ENCODE results near the gene ATXN1.

ATXN1 gene

DNA sequence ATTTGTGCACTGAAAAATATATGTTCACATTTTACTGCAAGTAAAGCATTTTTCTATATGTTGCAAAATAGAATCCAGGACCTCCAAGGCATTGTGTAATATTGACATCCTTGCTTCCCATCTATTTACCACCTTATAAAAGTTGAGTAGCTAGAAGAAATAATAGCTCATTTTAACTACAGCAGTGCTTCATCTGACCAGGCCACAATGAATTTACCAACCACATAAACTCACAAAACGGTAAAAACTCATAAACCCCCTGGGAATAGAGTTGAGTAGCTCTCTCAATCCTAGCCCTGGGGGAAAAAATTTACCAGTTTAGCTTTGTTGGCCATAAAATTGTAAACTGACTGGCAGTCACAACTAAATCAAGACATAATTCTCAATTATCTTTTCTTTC is 3.9 kb downstream of the ATXN1 start:
- H3K4me3 Mint-ChIP-seq = no peak overlapping the region
- TF ChIP-seq, protein P1, sequence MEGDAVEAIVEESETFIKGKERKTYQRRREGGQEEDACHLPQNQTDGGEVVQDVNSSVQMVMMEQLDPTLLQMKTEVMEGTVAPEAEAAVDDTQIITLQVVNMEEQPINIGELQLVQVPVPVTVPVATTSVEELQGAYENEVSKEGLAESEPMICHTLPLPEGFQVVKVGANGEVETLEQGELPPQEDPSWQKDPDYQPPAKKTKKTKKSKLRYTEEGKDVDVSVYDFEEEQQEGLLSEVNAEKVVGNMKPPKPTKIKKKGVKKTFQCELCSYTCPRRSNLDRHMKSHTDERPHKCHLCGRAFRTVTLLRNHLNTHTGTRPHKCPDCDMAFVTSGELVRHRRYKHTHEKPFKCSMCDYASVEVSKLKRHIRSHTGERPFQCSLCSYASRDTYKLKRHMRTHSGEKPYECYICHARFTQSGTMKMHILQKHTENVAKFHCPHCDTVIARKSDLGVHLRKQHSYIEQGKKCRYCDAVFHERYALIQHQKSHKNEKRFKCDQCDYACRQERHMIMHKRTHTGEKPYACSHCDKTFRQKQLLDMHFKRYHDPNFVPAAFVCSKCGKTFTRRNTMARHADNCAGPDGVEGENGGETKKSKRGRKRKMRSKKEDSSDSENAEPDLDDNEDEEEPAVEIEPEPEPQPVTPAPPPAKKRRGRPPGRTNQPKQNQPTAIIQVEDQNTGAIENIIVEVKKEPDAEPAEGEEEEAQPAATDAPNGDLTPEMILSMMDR (IDR thresholded peaks at IDR 0.05) = no peak
- peaks cover 12% of the 10 kb centered on the region for H3K27me3 Mint-ChIP-seq (ENCODE audit: low read depth, poor library complexity)
- H3K27ac Mint-ChIP-seq = no peak overlapping the region
- no peaks in the 10 kb centered on the region for H3K9me3 Mint-ChIP-seq
- no peak for DNase-seq
- H3K4me1 Mint-ChIP-seq = peaks cover 41% of the 10 kb centered on the region
- H3K36me3 Mint-ChIP-seq (ENCODE audit: low read depth) = no peaks in the 10 kb centered on the region

DNA sequence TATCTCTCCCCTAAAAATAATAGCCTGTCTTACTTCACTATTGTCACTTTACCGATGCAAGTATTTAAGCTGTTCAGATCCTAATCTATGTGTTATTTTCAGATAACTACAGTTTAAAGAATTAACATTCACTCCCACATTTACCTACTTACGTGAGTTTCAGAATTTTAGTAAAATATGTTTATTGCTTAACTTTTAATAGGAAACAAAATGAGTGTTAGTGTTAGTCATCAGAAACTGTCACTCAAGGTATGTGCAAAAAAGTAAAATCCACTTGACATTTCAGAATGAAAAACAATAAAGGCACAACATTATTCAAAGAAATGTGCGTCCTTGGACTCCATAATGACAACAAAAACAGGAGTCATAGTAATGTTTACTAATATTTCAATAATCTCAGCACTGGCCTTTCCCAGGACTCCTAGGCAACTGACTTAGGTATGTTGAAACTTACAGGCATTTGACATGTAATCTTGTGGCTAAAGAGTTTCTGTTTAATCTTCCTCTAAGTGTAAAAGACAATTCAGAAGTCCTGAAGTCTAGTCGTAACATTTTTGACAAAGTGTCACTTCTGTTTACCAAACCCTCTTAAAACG is 4.5 kb downstream of the ATXN1 start:
- Mint-ChIP-seq H3K9me3 (no peaks in the 10 kb centered on the region), H3K36me3 (ENCODE audit: low read depth) (no peaks in the 10 kb centered on the region), H3K4me1 (peaks cover 41% of the 10 kb centered on the region), H3K27ac (no peak overlapping the region), H3K4me3 (no peak overlapping the region), H3K27me3 (ENCODE audit: low read depth, poor library complexity) (peaks cover 7% of the 10 kb centered on the region)
- TF ChIP-seq, protein P1 (IDR thresholded peaks at IDR 0.05) = no peak
- DNase-seq = no peak

DNA sequence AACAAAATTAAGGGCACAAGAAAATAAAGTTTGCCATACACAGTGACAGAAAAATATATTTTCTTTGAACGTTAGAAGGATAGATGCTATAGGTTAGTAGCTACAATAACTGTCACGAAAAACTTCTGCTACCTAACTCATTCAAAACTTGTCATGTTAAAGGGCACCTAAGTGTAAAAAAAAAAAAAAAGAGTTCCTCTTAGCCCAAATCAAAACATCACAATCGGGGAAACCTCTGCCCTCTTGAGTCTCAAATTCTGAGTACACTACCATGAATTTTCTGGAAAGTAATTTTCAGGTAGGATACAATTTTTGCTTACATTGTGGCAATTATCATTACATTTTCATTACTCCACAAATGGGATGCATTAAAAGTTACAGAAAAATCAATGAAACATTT is 5.7 kb downstream of the ATXN1 start:
- H3K27ac Mint-ChIP-seq = no peak overlapping the region
- peaks cover 3% of the 10 kb centered on the region for H3K36me3 Mint-ChIP-seq (ENCODE audit: low read depth)
- H3K27me3 Mint-ChIP-seq (ENCODE audit: low read depth, poor library complexity) = peaks cover 6% of the 10 kb centered on the region
- H3K9me3 Mint-ChIP-seq = no peaks in the 10 kb centered on the region
- no peak overlapping the region for H3K4me3 Mint-ChIP-seq
- H3K4me1 Mint-ChIP-seq = peaks cover 41% of the 10 kb centered on the region
- TF ChIP-seq, protein P1 (IDR thresholded peaks at IDR 0.05) = no peak
- DNase-seq = no peak

DNA sequence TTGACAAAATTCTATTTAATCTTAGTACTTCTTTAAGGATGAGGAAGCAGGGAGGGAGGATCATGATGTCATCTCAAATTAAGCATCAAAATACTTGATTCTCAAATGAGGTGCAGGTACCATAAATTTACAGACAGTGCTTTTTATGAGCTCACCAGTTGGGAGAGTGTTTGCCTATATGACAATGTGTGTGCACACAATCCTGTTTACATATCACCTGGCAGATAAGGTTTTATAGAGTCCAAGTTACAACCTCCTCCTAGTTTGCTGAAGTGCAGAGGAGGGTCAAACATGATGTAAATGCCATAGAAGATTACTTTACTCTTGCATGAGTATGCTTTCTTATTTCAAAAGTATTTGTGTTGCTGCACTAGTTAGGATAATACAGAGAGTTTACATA is 6.4 kb downstream of the ATXN1 start:
- Mint-ChIP-seq H3K4me3 (no peak overlapping the region), H3K9me3 (no peaks in the 10 kb centered on the region), H3K27ac (no peak overlapping the region), H3K36me3 (ENCODE audit: low read depth) (peaks cover 4% of the 10 kb centered on the region), H3K27me3 (ENCODE audit: low read depth, poor library complexity) (peaks cover 6% of the 10 kb centered on the region), H3K4me1 (peaks cover 41% of the 10 kb centered on the region)
- no peak for DNase-seq
- TF ChIP-seq, protein P1 (IDR thresholded peaks at IDR 0.05) = no peak

DNA sequence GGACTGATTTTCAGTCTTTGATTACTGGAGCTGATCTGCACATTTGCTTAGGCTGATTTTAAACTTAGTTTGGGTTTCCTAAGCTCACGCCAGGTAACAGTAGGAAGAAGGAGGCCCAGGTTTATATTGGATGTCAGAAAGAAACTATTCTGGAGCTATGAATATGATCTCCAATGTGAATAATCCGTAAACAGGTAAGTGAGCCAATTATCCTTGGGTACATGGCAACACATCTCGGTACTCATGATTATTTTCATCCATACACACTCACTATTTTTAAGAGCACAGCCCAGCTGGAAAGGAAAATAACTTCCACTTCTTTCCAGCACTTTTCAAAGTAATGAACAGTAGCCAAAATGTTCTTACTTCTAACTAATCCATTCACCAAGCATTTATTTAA is 7.0 kb downstream of the ATXN1 start:
- TF ChIP-seq, protein P1 (IDR thresholded peaks at IDR 0.05) = no peak
- Mint-ChIP-seq H3K4me1 (peaks cover 35% of the 10 kb centered on the region), H3K4me3 (no peak overlapping the region), H3K9me3 (no peaks in the 10 kb centered on the region), H3K27ac (no peak overlapping the region), H3K27me3 (ENCODE audit: low read depth, poor library complexity) (peaks cover 6% of the 10 kb centered on the region), H3K36me3 (ENCODE audit: low read depth) (peaks cover 4% of the 10 kb centered on the region)
- DNase-seq = no peak

DNA sequence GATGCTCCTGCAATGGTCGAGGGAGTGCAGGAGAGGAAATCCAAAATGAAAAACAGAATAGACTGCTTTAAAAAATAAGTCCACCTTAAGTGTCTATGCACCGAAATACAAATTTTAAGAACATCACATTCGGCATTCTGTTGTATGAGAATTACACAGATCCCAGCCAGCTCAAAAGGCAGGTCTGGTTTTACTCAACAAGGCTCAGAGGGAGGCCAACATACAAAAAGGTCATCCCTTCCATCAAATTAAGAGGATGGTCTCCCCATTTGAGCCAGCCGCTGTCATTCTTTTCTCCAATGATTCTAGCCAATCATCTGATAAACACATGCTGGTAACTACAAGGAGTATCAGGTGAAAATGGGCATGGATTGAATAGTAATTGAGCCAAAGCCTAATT is 7.9 kb downstream of the ATXN1 start:
- no peak for DNase-seq
- TF ChIP-seq, protein P1 (IDR thresholded peaks at IDR 0.05) = no peak
- H3K27ac Mint-ChIP-seq = no peak overlapping the region
- H3K4me1 Mint-ChIP-seq = peaks cover 26% of the 10 kb centered on the region
- no peaks in the 10 kb centered on the region for H3K9me3 Mint-ChIP-seq
- H3K4me3 Mint-ChIP-seq = no peak overlapping the region
- peaks cover 4% of the 10 kb centered on the region for H3K36me3 Mint-ChIP-seq (ENCODE audit: low read depth)
- peaks cover 6% of the 10 kb centered on the region for H3K27me3 Mint-ChIP-seq (ENCODE audit: low read depth, poor library complexity)
